Effector memory CD4-positive, alpha-beta T cell (primary cell): ENCODE measurements around the gene RBM20.
"Not testable (repeated sequence)": the region's sequence is repeated elsewhere in the genome, so short reads cannot be mapped to it uniquely, and the experiment has no call there.

ENCODE experiments used
- DNase-seq, 3 donors: peaks; one replicate each; pipeline ENCODE4 v3.0.0-alpha.2; 2020
- H3K27ac ChIP-seq: 2 replicates; pipeline ENCODE4 v1.7.0; 2013; ENCODE audit warnings: mild to moderate bottlenecking, low read length, moderate library complexity; ENCODE audit not compliant: insufficient read depth, poor library complexity, severe bottlenecking
- H3K27me3 ChIP-seq: replicated peaks from 2 replicates; pipeline ENCODE4 v1.7.0; 2013; ENCODE audit warnings: mild to moderate bottlenecking, low read length; ENCODE audit not compliant: insufficient read depth, control insufficient read depth, poor library complexity, severe bottlenecking
- H3K36me3 ChIP-seq: 2 replicates; pipeline ENCODE4 v1.7.0; 2013; ENCODE audit warnings: mild to moderate bottlenecking, low read length, moderate library complexity; ENCODE audit not compliant: control insufficient read depth, insufficient read depth
- H3K4me1 ChIP-seq: 2 replicates; pipeline ENCODE4 v1.7.0; 2013; ENCODE audit warnings: low read length, mild to moderate bottlenecking; ENCODE audit not compliant: control insufficient read depth, insufficient read depth, poor library complexity, severe bottlenecking
- H3K4me3 ChIP-seq: 2 replicates; pipeline ENCODE4 v1.7.0; 2013; ENCODE audit warnings: low read length, low read depth, mild to moderate bottlenecking; ENCODE audit not compliant: insufficient read depth, poor library complexity, severe bottlenecking
- H3K9me3 ChIP-seq: 2 replicates; pipeline ENCODE4 v1.7.0; 2013; ENCODE audit warnings: mild to moderate bottlenecking, low read length, moderate library complexity; ENCODE audit not compliant: control insufficient read depth
- total RNA-seq, 3 donors: gene quantifications; one replicate each; lab custom pipeline; 2026; lab: John Stamatoyannopoulos, UW

RBM20 gene
- 0 to 1.7 (median 0.09) reads per million in 3 donors for total RNA-seq

DNA sequence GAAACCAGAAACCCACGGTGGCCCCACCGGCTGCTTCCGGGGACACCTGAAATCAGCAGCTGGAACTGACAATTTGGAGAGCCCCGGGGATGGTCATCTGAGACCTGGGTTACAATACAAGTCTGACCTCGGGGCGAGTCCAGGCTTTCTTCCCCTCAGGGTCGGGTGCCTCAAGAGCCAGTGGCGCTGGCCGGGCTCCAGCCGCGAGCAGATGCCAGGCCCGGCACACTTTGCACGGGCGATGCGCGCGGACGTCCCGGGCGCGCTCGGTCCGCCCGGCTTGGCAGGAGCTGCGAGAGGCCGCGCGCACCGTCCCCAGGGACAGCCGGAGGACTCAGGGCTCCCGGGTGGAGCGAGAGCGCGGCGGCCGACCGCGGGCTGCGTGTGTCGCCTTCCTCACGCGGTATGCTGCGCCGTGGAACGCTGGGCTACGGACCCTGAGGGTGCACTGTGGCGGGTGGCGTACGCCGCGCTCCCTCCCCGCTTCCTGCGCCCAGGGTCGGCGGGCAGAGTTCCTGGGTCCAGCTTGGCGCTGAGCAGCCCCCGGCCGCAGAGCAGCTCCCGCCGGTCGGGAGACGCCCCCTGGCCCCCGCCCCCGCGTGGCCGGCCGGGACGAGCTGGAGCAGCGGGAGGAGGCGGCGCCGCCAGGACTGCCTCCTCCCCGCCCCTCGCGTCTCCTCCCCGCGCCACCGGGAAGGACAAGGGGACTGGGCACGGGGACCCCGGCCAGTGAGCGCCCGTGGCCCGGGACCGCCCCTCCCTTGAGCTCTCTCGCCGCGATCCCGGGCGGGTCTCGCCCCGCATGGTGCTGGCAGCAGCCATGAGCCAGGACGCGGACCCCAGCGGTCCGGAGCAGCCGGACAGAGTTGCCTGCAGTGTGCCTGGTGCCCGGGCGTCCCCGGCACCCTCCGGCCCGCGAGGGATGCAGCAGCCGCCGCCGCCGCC lies at the start of gene RBM20:
TSS of gene RBM20 (plus strand) at position 684 of the 945 bp plus-strand sequence. CDS start at position 803, 119 bp downstream.
- Histone ChIP-seq H3K4me1 (peaks cover 28% of the 10 kb centered on the region), H3K27ac (no peak within 1 kb of the TSS), H3K9me3 (no peaks in the 10 kb centered on the region), H3K36me3 (no peaks in the 10 kb centered on the region), H3K27me3 (peaks cover 43% of the 10 kb centered on the region), H3K4me3 (peak within 1 kb of the TSS; percentile 62)
- DNase-seq = no peak

DNA sequence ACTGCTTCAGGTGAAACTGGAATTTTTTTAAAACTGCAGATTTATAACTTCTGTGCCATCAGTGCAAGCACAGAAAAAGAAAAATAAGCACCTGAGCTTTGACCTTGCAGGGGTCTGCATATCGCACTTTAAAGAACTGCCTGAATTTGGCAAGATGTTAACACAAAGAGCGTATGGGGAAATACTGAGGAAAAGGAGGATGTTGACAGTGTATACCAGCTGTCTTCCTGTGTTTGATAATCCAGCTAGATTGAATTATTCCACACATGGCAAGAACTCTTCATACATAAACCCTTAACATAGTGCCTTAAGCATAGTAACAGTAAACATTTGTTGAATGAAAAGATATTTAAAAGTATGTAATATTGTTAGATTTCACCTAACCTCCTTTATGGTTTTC lies 46.7 kb upstream of the RBM20 start:
- H3K36me3 ChIP-seq = peaks cover 40% of the 10 kb centered on the region

GRCh38 chr10:110600487-110601101 lies 43.5 kb upstream of the RBM20 start:
- Histone ChIP-seq H3K36me3 (peaks cover 35% of the 10 kb centered on the region), H3K27me3 (no peaks in the 10 kb centered on the region), H3K9me3 (no peaks in the 10 kb centered on the region), H3K4me1 (no peaks in the 10 kb centered on the region), H3K27ac (no peak overlapping the region), H3K4me3 (no peak overlapping the region)
- no peak for DNase-seq

More for the DNA sequence above, 46.7 kb upstream of the RBM20 start:
- no peak for DNase-seq
- Histone ChIP-seq H3K27ac (no peak overlapping the region), H3K4me3 (no peak overlapping the region), H3K4me1 (no peaks in the 10 kb centered on the region), H3K9me3 (no peaks in the 10 kb centered on the region), H3K27me3 (no peaks in the 10 kb centered on the region)

DNA sequence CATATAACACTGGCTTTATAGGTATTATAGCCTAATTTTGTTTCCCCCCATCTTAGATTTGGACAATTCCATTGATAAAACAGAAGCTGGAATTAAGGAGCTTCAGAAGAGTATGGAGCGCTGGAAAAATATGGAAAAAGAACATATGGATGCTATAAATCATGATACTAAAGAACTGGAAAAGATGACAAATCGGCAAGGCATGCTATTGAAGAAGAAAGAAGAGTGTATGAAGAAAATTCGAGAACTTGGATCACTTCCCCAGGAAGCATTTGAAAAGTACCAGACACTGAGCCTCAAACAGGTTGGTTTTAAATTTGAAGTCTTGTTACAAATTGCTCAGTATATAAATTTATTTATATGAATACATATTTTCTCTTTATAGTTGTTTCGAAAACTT lies 42.6 kb upstream of the RBM20 start:
- H3K27ac ChIP-seq = no peak overlapping the region
- H3K4me1 ChIP-seq = no peaks in the 10 kb centered on the region
- no peaks in the 10 kb centered on the region for H3K27me3 ChIP-seq
- no peaks in the 10 kb centered on the region for H3K9me3 ChIP-seq
- no peak for DNase-seq
- H3K36me3 ChIP-seq = peaks cover 36% of the 10 kb centered on the region
- no peak overlapping the region for H3K4me3 ChIP-seq

DNA sequence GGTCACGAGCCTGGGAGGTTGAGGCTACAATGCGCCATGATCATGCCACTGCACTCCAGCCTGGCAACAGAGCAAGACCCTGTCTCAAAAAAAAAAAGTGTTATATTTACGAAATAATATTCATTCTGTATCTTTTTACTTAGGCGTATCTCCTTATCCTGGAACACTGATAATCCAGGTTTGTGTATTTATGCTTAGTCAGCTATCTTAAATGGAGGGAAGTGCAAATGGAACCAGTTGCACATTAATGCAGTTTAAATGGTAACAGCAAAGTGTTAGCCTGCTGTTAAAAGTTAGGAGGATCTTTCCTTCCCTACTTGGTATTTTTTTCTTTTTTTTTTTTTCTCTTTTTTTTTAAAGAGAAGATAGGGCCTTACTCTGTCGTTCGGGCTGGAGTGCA lies 36.0 kb upstream of the RBM20 start:
- H3K27me3 ChIP-seq = no peaks in the 10 kb centered on the region
- no peak for DNase-seq
- H3K9me3 ChIP-seq = no peaks in the 10 kb centered on the region
- no peak overlapping the region for H3K27ac ChIP-seq
- H3K4me1 ChIP-seq = no peaks in the 10 kb centered on the region
- no peak overlapping the region for H3K4me3 ChIP-seq
- H3K36me3 ChIP-seq = peaks cover 16% of the 10 kb centered on the region

DNA sequence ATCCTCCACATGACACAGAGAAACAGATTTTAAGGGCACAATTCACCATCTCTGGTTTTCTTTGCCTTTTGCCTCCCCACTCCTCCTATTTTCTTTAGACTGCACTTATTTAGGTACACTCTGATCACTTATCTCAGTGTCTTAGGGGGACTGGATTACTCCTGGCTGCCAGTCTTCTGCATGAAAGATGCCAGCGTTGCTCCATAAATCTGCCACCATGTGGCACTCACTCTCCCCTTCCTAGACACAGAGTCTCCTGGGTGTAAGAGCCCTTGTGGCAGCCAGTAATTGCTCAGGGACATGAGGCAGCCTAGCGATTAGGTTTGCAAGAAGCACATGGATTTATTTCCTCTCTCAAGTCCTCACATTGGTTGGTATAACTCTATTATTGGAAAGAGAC lies 34.5 kb upstream of the RBM20 start:
- H3K27ac ChIP-seq = no peak overlapping the region
- no peaks in the 10 kb centered on the region for H3K4me1 ChIP-seq
- no peaks in the 10 kb centered on the region for H3K9me3 ChIP-seq
- no peak for DNase-seq
- no peaks in the 10 kb centered on the region for H3K27me3 ChIP-seq
- H3K4me3 ChIP-seq = no peak overlapping the region
- peaks cover 11% of the 10 kb centered on the region for H3K36me3 ChIP-seq

DNA sequence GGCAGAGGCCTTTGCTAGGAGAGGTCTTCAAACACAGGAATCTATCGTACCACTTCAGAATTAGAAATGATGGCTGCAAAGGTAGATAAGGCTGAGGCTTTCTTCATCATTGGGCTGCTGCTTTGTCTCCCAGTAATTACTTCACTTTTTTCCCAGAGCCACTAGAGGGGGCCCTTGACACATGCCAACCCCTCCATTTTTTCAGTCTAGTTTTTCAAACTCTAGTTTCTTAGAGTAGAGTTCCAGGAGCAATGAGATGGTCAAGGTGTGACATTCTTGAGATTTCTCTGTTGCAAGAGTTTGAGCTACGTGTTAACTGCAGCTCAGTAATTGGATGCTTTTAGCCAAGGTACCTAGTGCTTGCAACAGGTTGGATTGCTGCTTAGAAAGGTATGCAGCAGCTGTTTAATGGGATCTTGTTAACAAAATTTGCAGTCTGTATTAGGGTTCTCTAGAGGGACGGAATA lies 33.8 kb upstream of the RBM20 start:
- Histone ChIP-seq H3K27ac (no peak overlapping the region), H3K27me3 (no peaks in the 10 kb centered on the region), H3K36me3 (peaks cover 5% of the 10 kb centered on the region), H3K4me1 (no peaks in the 10 kb centered on the region), H3K4me3 (no peak overlapping the region), H3K9me3 (no peaks in the 10 kb centered on the region)
- peak in 2 of 3 donors; percentile 10 to 38 for DNase-seq

GRCh38 chr10:110610781-110611180 lies 33.4 kb upstream of the RBM20 start:
- H3K4me3 ChIP-seq = not testable (repeated sequence)

DNA sequence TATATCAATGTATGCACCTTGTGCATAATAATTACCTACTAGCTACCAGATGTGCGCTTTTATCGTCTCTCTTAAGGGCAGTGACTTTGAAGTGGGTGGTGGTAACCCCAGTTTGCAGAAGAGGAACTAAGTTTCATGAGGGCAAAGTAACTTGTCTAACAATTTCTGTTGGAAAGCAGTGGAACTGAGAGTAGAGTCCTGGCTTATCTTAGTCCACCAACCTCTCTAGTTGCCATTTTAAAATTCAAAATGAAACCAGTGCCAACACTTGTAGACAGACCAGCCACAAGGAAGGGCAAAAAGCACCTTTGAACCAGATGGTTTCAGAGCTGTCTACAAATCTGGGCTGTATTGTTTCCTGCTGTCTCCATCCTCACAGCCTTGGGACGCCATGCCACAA lies 32.0 kb upstream of the RBM20 start:
- H3K4me1 ChIP-seq = no peaks in the 10 kb centered on the region
- no peak for DNase-seq
- no peak overlapping the region for H3K27ac ChIP-seq
- H3K36me3 ChIP-seq = no peaks in the 10 kb centered on the region
- no peak overlapping the region for H3K4me3 ChIP-seq
- H3K27me3 ChIP-seq = no peaks in the 10 kb centered on the region
- no peaks in the 10 kb centered on the region for H3K9me3 ChIP-seq

More at GRCh38 chr10:110610781-110611180, 33.4 kb upstream of the RBM20 start:
- H3K4me1 ChIP-seq, H3K9me3 ChIP-seq, H3K36me3 ChIP-seq, H3K27me3 ChIP-seq, DNase-seq, H3K27ac ChIP-seq: not testable (repeated sequence)

DNA sequence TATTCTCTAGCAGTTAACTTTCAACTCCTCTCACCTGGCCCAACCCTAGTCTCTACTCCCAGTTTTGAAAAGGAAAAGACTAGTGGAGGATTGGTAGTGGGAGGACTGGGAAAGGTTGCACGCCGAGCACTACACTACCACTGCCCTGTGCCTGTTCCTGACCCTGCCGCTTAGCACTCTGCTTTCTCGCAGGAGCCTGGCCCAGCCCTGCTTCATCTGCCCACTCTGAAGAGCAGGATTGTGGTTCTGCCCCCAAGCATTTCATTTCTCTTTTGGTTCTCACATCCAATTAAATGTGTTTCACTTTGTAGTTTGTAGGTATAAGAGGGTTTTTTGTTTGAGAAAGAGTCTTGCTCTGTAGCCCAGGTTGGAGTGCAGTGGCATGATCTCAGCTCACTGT lies 31.5 kb upstream of the RBM20 start:
- H3K4me1 ChIP-seq = no peaks in the 10 kb centered on the region
- no peak overlapping the region for H3K4me3 ChIP-seq
- no peaks in the 10 kb centered on the region for H3K27me3 ChIP-seq
- DNase-seq = no peak
- H3K27ac ChIP-seq = no peak overlapping the region
- H3K36me3 ChIP-seq = no peaks in the 10 kb centered on the region
- no peaks in the 10 kb centered on the region for H3K9me3 ChIP-seq
